Smooth muscle cell (in vitro differentiated cells): ENCODE data around the gene PTTG1IP. TPM values are rescaled to one million over a fixed set of nuclear protein-coding genes. Genes with fewer than 3 reads are reported as not detected.
A peak's percentile ranks its signal among the peaks of the same experiment; 100 is the strongest.
"Not testable (repeated sequence)": the region's sequence is repeated elsewhere in the genome, so short reads cannot be mapped to it uniquely, and the experiment has no call there.

ENCODE experiments used
- DNase-seq: peaks from one replicate; lab custom pipeline; 2025; ENCODE audit not compliant: unreplicated experiment; lab: John Stamatoyannopoulos, UW
- H2AFZ ChIP-seq: fragments of 200-600 bp; sonication (generic); 2 replicates; pipeline ENCODE4 v1.6.0; 2016; ENCODE audit warnings: antibody characterized with exemption, low read depth, mild to moderate bottlenecking
- H3F3A ChIP-seq: fragments of 200-600 bp; sonication (generic); 2 replicates; pipeline ENCODE4 v1.6.0; 2017; ENCODE audit warnings: antibody characterized with exemption, low read depth
- H3K27ac ChIP-seq: fragments of 200-600 bp; sonication (generic); 2 replicates; pipeline ENCODE4 v1.5.1; 2016; ENCODE audit warnings: low read depth, mild to moderate bottlenecking
- H3K27me3 ChIP-seq: fragments of 200-600 bp; sonication (generic); 2 replicates; pipeline ENCODE4 v1.6.1; 2016; ENCODE audit warnings: low read depth, mild to moderate bottlenecking
- H3K36me3 ChIP-seq: fragments of 200-600 bp; sonication (generic); 2 replicates; pipeline ENCODE4 v1.5.1; 2016; ENCODE audit warnings: low read depth
- H3K4me1 ChIP-seq: fragments of 200-600 bp; sonication (generic); 2 replicates; pipeline ENCODE4 v1.5.1; 2016; ENCODE audit warnings: low read depth
- H3K4me2 ChIP-seq: fragments of 200-600 bp; sonication (generic); 2 replicates; pipeline ENCODE4 v1.6.0; 2016; ENCODE audit warnings: mild to moderate bottlenecking
- H3K4me3 ChIP-seq: fragments of 200-600 bp; sonication (generic); 2 replicates; pipeline ENCODE4 v1.5.1; 2016; ENCODE audit warnings: mild to moderate bottlenecking
- H3K79me2 ChIP-seq: fragments of 200-600 bp; sonication (generic); 2 replicates; pipeline ENCODE4 v1.6.0; 2016; ENCODE audit warnings: low read depth, mild to moderate bottlenecking
- H3K9ac ChIP-seq: fragments of 200-600 bp; sonication (generic); 2 replicates; pipeline ENCODE4 v1.6.0; 2016; ENCODE audit warnings: low read depth
- H3K9me3 ChIP-seq: fragments of 200-600 bp; sonication (generic); replicated peaks from 2 replicates; pipeline ENCODE4 v1.5.1; 2016; ENCODE audit warnings: low read depth
- H4K20me1 ChIP-seq: fragments of 200-600 bp; sonication (generic); 2 replicates; pipeline ENCODE4 v1.6.0; 2016; ENCODE audit warnings: low read depth
- CTCF ChIP-seq: fragments of 200-600 bp; sonication (generic); IDR thresholded peaks from 2 replicates; pipeline ENCODE4 v1.5.1; 2017; ENCODE audit warnings: borderline replicate concordance, mild to moderate bottlenecking, antibody characterized with exemption; ENCODE audit not compliant: insufficient read depth, poor library complexity, severe bottlenecking
- WGBS: methylation state at CpG from one replicate; pipeline ENCODE4 v1.1.7; 2016; ENCODE audit warnings: low lambda C conversion rate; 5-methylcytosine and 5-hydroxymethylcytosine counted together
- polyA plus RNA-seq: library from polyadenylated mRNA; unstranded; fragments of >200 nt; fragmentation: Nextera tagmentation; extraction: Ambion mirVana; gene quantifications from 2 replicates; pipeline ENCODE4 v1.2.1, GENCODE V29; 2016
- total RNA-seq: library from RNA; depleted of rRNA; stranded (reverse); fragments of >200 nt; gene quantifications from 2 replicates; pipeline ENCODE4 v1.2.3, GENCODE V29; 2014

The PTTG1IP gene
- total and polyA plus RNA-seq, 2 experiments from 2014 or later: 331 to 340 TPM

- H3K4me2 ChIP-seq: peak overlapping the region; percentile 48
- H2AFZ ChIP-seq: no peak overlapping the region
- peak overlapping the region; percentile 54 for H3K27ac ChIP-seq
- 69% methylated on average over 5 of the region's 6 CpGs for WGBS
- peak overlapping the region; percentile 4 for H3K9ac ChIP-seq
- no peak for DNase-seq
- no peaks in the 10 kb centered on the region for H3K4me1 ChIP-seq
- no peak for TF ChIP-seq CTCF
- H3K79me2 ChIP-seq: no peaks in the 10 kb centered on the region
- H3K27me3 ChIP-seq: no peaks in the 10 kb centered on the region
- no peak overlapping the region for H3K4me3 ChIP-seq
- no peaks in the 10 kb centered on the region for H4K20me1 ChIP-seq
- H3K9me3 ChIP-seq: no peaks in the 10 kb centered on the region
- H3K36me3 ChIP-seq: no peaks in the 10 kb centered on the region
- peaks cover 9% of the 10 kb centered on the region for H3F3A ChIP-seq
Measured at GRCh38 chr21:44881198-44881872, 7.8 kb upstream of the PTTG1IP start.

GRCh38 chr21:44880405-44881197, 7.1 kb upstream of the PTTG1IP start:
- 68% methylated on average over 8 of the region's 8 CpGs for WGBS
- Histone ChIP-seq H4K20me1 (no peaks in the 10 kb centered on the region), H3K4me3 (no peak overlapping the region), H3K36me3 (no peaks in the 10 kb centered on the region), H3K4me1 (no peaks in the 10 kb centered on the region), H3K27ac (peak overlapping the region; percentile 54), H3K79me2 (no peaks in the 10 kb centered on the region), H3F3A (peaks cover 9% of the 10 kb centered on the region), H3K9ac (peak overlapping the region; percentile 4), H2AFZ (no peak overlapping the region), H3K4me2 (peak overlapping the region; percentile 48), H3K9me3 (no peaks in the 10 kb centered on the region), H3K27me3 (no peaks in the 10 kb centered on the region)
- no peak for DNase-seq
- TF ChIP-seq CTCF: no peak

- WGBS: 94% methylated on average over 8 of the region's 8 CpGs
- H3K9me3 ChIP-seq: not testable (repeated sequence)
Measured at GRCh38 chr21:44879238-44879637, 5.7 kb upstream of the PTTG1IP start.

GRCh38 chr21:44878053-44878982, 4.8 kb upstream of the PTTG1IP start:
- H3K4me2 ChIP-seq: no peak overlapping the region
- H2AFZ ChIP-seq: no peak overlapping the region
- no peak for DNase-seq
- no peak overlapping the region for H3K4me3 ChIP-seq
- no peaks in the 10 kb centered on the region for H3K27me3 ChIP-seq
- H3K79me2 ChIP-seq: peaks cover 2% of the 10 kb centered on the region
- no peak overlapping the region for H3K9ac ChIP-seq
- no peaks in the 10 kb centered on the region for H3K9me3 ChIP-seq
- peaks cover 6% of the 10 kb centered on the region for H3K4me1 ChIP-seq
- no peaks in the 10 kb centered on the region for H3K36me3 ChIP-seq
- 84% methylated on average over 13 of the region's 13 CpGs for WGBS
- H3K27ac ChIP-seq: no peak overlapping the region
- TF ChIP-seq CTCF: no peak
- peaks cover 18% of the 10 kb centered on the region for H3F3A ChIP-seq
- H4K20me1 ChIP-seq: no peaks in the 10 kb centered on the region

More at GRCh38 chr21:44879238-44879637, 5.7 kb upstream of the PTTG1IP start:
- not testable (repeated sequence) for H2AFZ ChIP-seq, H3K4me2 ChIP-seq, H3K4me3 ChIP-seq, H3K9ac ChIP-seq, H3K4me1 ChIP-seq, H4K20me1 ChIP-seq, H3K79me2 ChIP-seq, H3K27ac ChIP-seq, DNase-seq, H3K27me3 ChIP-seq, H3K36me3 ChIP-seq
- H3F3A ChIP-seq: peaks cover 18% of the 10 kb centered on the region
